Measurements from ENCODE around the gene MUC5B. TPM values are rescaled to one million over a fixed set of nuclear protein-coding genes. Genes with fewer than 3 reads are reported as not detected.
"Not testable (repeated sequence)": the region's sequence is repeated elsewhere in the genome, so short reads cannot be mapped to it uniquely, and the experiment has no call there.

The MUC5B gene
- total and polyA plus RNA-seq, 8 donors: 0.06 to 33.4 (median 0.27) TPM

- no peak for TF ChIP-seq CTCF (IDR thresholded peaks at IDR 0.05)
- intact Hi-C loops (cut with DNase I): no loop called here
- DNase-seq (peak in 1 of 4 donors; percentile 83), ATAC-seq (no peak)
- Histone ChIP-seq H3K27me3 (peaks cover 0 to 46% of the 10 kb centered on the region in 2 donors), H3K4me1 (no peaks in the 10 kb centered on the region), H3K4me3 (no peak overlapping the region), H3K27ac (no peak overlapping the region), H3K36me3 (no peaks in the 10 kb centered on the region), H3K9me3 (peaks cover 0 to 22% of the 10 kb centered on the region in 2 donors)
These were observed 15.3 kb upstream of the MUC5B start for GRCh38 chr11:1207401-1208143.

DNA sequence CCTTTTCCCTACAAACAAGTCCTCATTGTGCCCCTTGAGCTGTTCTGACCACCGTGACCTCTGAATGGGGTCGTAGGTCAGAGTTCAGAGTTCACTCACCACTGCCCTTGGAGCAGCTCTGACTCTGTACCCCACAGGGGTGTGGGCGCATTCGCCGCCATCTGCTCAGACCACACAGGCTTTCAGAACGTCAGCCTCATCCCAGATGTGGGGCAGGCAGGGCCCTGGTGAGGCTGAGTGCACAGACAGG lies 14.8 kb upstream of the MUC5B start:
- intact Hi-C loops (cut with DNase I): no loop called here
- DNase-seq: no peak
- no peak overlapping the region for H3K4me3 ChIP-seq
- H3K9me3 ChIP-seq: peaks cover 0 to 27% of the 10 kb centered on the region in 2 donors
- peaks cover 0 to 41% of the 10 kb centered on the region in 2 donors for H3K27me3 ChIP-seq
- no peaks in the 10 kb centered on the region for H3K36me3 ChIP-seq
- TF ChIP-seq CTCF (IDR thresholded peaks at IDR 0.05): no peak
- no peaks in the 10 kb centered on the region for H3K4me1 ChIP-seq
- no peak for ATAC-seq
- no peak overlapping the region for H3K27ac ChIP-seq

DNA sequence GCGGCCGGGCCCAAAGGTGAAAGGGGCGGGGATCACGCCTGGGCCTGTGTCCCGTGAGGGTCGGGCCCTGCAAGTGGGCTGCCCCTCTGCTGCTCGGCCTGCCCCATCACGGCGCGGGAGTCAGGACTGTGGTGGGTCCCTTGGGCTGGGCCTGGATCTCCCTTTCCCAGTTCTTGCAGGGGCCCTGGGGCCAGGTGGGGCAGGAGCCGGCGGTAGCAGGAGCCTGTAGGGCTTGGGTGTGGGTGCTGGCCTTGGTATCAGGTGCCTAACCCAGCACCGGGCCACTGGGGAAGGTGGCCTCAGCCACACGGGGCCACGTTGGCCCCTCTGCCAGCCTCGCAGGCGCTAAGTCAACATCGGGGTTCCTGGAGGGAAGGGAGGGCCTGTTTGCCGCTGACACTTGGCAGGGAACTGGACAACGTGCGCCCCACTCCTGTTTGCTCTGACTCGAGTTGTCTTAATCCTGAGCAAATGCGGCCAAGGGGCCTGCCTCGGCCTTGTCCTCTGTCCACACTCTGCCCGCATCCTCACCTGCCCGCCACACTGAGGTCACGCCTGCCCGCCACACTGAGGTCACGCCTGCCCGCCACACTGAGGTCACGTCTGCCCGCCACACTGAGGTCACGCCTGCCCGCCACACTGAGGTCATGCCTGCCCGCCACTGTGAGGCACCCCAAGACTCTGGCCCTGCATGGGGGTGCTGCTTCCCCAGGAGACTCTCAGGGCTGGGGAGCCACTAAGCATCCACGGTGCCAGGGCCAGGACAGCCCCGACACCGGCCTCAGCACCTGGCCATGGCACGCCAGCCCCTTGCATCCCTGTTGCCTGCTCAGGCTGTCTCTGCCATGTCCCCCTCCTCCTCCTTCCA lies 14.2 kb upstream of the MUC5B start:
- H3K4me1 ChIP-seq: no peaks in the 10 kb centered on the region
- intact Hi-C loops (cut with DNase I): no loop called here
- peaks cover 0 to 27% of the 10 kb centered on the region in 2 donors for H3K9me3 ChIP-seq
- no peak overlapping the region for H3K4me3 ChIP-seq
- no peak overlapping the region for H3K27ac ChIP-seq
- H3K27me3 ChIP-seq: peaks cover 0 to 35% of the 10 kb centered on the region in 2 donors
- no peak for ATAC-seq
- H3K36me3 ChIP-seq: no peaks in the 10 kb centered on the region
- TF ChIP-seq CTCF (IDR thresholded peaks at IDR 0.05): no peak
- peak in 1 of 4 donors; percentile 78 for DNase-seq

DNA sequence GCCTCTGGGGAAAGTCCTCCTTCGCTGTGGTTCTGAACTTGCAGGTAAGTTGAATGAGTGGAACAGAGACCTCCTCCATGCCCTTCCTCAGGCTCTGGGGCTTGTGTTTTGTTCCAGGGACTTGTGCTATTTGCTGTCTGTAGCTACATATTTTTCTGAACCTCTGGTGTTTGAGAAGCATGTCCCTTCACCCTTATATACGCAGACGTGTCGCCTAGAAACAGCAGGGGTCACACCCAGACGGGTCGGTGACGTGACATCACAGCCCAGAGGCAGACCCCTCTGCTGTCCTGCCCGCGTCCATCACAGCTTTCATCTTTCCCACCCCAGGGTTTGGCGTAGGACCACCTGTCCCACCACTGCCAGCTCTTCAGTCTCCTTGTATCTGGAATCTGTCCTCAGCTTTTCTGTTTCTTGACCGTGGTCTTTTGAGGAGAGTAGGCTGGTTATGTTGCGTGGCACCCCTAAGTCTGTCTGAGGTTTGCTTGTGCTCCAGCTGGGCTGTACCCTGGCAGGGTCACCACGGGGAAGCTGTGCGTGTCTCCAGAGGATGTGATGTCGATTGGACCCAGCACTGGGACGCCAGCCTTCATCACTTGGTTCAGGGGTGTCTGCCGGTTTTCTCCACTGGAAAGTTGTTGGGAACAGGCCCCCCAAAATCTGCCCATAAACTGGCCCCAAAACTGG lies 13.4 kb upstream of the MUC5B start:
- TF ChIP-seq CTCF (IDR thresholded peaks at IDR 0.05): no peak
- intact Hi-C loops (cut with DNase I): no loop called here
- Histone ChIP-seq H3K4me1 (no peaks in the 10 kb centered on the region), H3K27me3 (peaks cover 0 to 27% of the 10 kb centered on the region in 2 donors), H3K36me3 (no peaks in the 10 kb centered on the region), H3K4me3 (no peak overlapping the region), H3K27ac (no peak overlapping the region), H3K9me3 (peaks cover 0 to 27% of the 10 kb centered on the region in 2 donors)
- no peak for ATAC-seq
- DNase-seq: peak in 1 of 4 donors; percentile 45

DNA sequence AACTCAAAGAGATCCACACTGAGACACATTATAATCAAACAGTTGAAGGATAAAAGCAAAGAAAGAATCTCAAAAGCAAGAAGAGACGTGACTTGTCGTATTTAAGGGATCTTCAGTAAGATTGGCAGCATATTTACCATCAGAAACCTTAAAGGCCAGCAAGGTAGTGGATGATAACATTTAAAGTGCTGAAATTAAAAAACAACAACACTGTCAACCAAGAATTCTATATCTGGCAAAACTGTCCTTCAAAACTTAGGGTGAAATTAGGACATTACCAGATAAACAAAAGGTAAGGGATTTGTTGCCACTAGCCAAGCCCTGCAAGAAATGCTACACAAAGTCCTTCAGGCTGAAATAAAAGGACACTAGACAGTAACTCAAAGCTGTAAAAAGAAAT lies 11.0 kb upstream of the MUC5B start:
- no peak overlapping the region for H3K4me3 ChIP-seq
- H3K36me3 ChIP-seq: no peaks in the 10 kb centered on the region
- H3K27ac ChIP-seq: no peak overlapping the region
- peaks cover 0 to 27% of the 10 kb centered on the region in 2 donors for H3K9me3 ChIP-seq
- ATAC-seq: no peak
- peaks cover 0 to 16% of the 10 kb centered on the region in 2 donors for H3K27me3 ChIP-seq
- no peak for DNase-seq
- H3K4me1 ChIP-seq: no peaks in the 10 kb centered on the region
- intact Hi-C loops (cut with DNase I): no loop called here
- no peak for TF ChIP-seq CTCF (IDR thresholded peaks at IDR 0.05)

GRCh38 chr11:1215826-1216225 lies 7.0 kb upstream of the MUC5B start:
- Histone ChIP-seq H3K9me3 (peaks cover 0 to 23% of the 10 kb centered on the region in 2 donors), H3K27me3 (peaks cover 0 to 33% of the 10 kb centered on the region in 2 donors)
- H3K4me1 ChIP-seq; H3K27ac ChIP-seq; intact Hi-C loops (cut with DNase I); H3K36me3 ChIP-seq; H3K4me3 ChIP-seq; ATAC-seq: not testable (repeated sequence)
- DNase-seq: peak in 1 of 4 donors; percentile 23
